NCI-H2196 (cell line): Measurements from ENCODE around the gene WNT3.
"Not testable (repeated sequence)": the region's sequence is repeated elsewhere in the genome, so short reads cannot be mapped to it uniquely, and the experiment has no call there.

ENCODE experiments used
- DNase-seq: peaks from one replicate; lab custom pipeline; 2025; ENCODE audit not compliant: unreplicated experiment; lab: John Stamatoyannopoulos, UW

WNT3 gene

GRCh38 chr17:46788300-46788699 lies 30.2 kb downstream of the WNT3 start:
- DNase-seq, result no peak

- DNase-seq, result no peak
Observed at GRCh38 chr17:46787478-46787877, 31.0 kb downstream of the WNT3 start.

GRCh38 chr17:46785696-46786095 lies 32.8 kb downstream of the WNT3 start:
- DNase-seq, result no peak

GRCh38 chr17:46783031-46783593 lies 35.4 kb downstream of the WNT3 start:
- DNase-seq, result no peak

- DNase-seq, result peak; percentile 56
Observed at GRCh38 chr17:46782250-46782953, 36.1 kb downstream of the WNT3 start.

GRCh38 chr17:46780003-46780373 lies 38.5 kb downstream of the WNT3 start:
- no peak for DNase-seq

GRCh38 chr17:46777943-46778915 lies 40.3 kb downstream of the WNT3 start:
- no peak for DNase-seq

GRCh38 chr17:46776298-46777005 lies 42.0 kb downstream of the WNT3 start:
- no peak for DNase-seq

- DNase-seq, result no peak
Observed at GRCh38 chr17:46774108-46774737, 44.3 kb downstream of the WNT3 start.

GRCh38 chr17:46773676-46774075 lies 44.8 kb downstream of the WNT3 start:
- DNase-seq, result no peak

- DNase-seq, result no peak
Observed at GRCh38 chr17:46773221-46773605, 45.3 kb downstream of the WNT3 start.

GRCh38 chr17:46772475-46773220 lies 45.8 kb downstream of the WNT3 start:
- DNase-seq, result no peak

- DNase-seq, result peak; percentile 36
Observed at GRCh38 chr17:46771561-46772474, 46.7 kb downstream of the WNT3 start.

GRCh38 chr17:46770818-46771560 lies 47.5 kb downstream of the WNT3 start:
- DNase-seq, result peak; percentile 31

- no peak for DNase-seq
Observed at GRCh38 chr17:46770439-46770817, 48.1 kb downstream of the WNT3 start.

GRCh38 chr17:46769531-46770438 lies 48.7 kb downstream of the WNT3 start:
- DNase-seq, result no peak

- not testable (repeated sequence) for DNase-seq
Observed at GRCh38 chr17:46768896-46769295, 49.6 kb downstream of the WNT3 start.
